Measurements from ENCODE around the gene SLN.

SLN gene

GRCh38 chr11:107678632-107678971 is 33.3 kb downstream of the SLN start:
- no peak for TF ChIP-seq CTCF (IDR thresholded peaks at IDR 0.05)

GRCh38 chr11:107677924-107678631 is 33.8 kb downstream of the SLN start:
- TF ChIP-seq CTCF (IDR thresholded peaks at IDR 0.05), result no peak

- TF ChIP-seq CTCF (IDR thresholded peaks at IDR 0.05), result no peak
Observed at GRCh38 chr11:107676336-107677057, 35.4 kb downstream of the SLN start.

- TF ChIP-seq CTCF (IDR thresholded peaks at IDR 0.05), result no peak
Observed at GRCh38 chr11:107675902-107676301, 36.0 kb downstream of the SLN start.

GRCh38 chr11:107669893-107670601 is 41.8 kb downstream of the SLN start:
- no peak for TF ChIP-seq CTCF (IDR thresholded peaks at IDR 0.05)

- no peak for TF ChIP-seq CTCF (IDR thresholded peaks at IDR 0.05)
Observed at GRCh38 chr11:107669191-107669740, 42.6 kb downstream of the SLN start.

- TF ChIP-seq CTCF (IDR thresholded peaks at IDR 0.05), result no peak
Observed at GRCh38 chr11:107666911-107667613, 44.8 kb downstream of the SLN start.
